ENCODE data around the gene FOXJ2. TPM values are rescaled to one million over a fixed set of nuclear protein-coding genes. Genes with fewer than 3 reads are reported as not detected.
"Not testable (repeated sequence)": the region's sequence is repeated elsewhere in the genome, so short reads cannot be mapped to it uniquely, and the experiment has no call there.

The FOXJ2 gene
- total RNA-seq, 1 donor from 2014 or later, result 24.8 TPM

GRCh38 chr12:8065991-8066594, 33.6 kb downstream of the FOXJ2 start, which contains the start of gene C3AR1:
Gene C3AR1, minus strand, starts transcription at chr12:8066359. Its CDS starts 6,174 bp downstream, at chr12:8060185.
- no peaks in the 10 kb centered on the region for H3K36me3 ChIP-seq
- H3K9me3 ChIP-seq, result no peaks in the 10 kb centered on the region
- intact Hi-C loops (cut with DNase I), result no loop called here
- H3K4me1 ChIP-seq, result no peaks in the 10 kb centered on the region
- no peak for DNase-seq (ENCODE audit: extremely low spot score in 2 of 2)
- H3K27me3 ChIP-seq, result no peaks in the 10 kb centered on the region
- H3K27ac ChIP-seq, result no peak within 1 kb of the TSS
- no peak within 1 kb of the TSS for H3K4me3 ChIP-seq
- TF ChIP-seq POLR2AphosphoS5 (IDR thresholded peaks at IDR 0.05; ENCODE audit: insufficient read depth in 1 of 2, low read depth in 1 of 2) (peak; percentile 25 to 26), POLR2A (IDR thresholded peaks at IDR 0.05) (peak in 1 of 2 donors; percentile 33), CTCF (IDR thresholded peaks at IDR 0.05) (no peak)

- no peak for DNase-seq (ENCODE audit: extremely low spot score in 2 of 2)
- H3K4me1 ChIP-seq, result no peaks in the 10 kb centered on the region
- H3K4me3 ChIP-seq, result no peak overlapping the region
- no peak for TF ChIP-seq POLR2AphosphoS5 (IDR thresholded peaks at IDR 0.05; ENCODE audit: insufficient read depth in 1 of 2, low read depth in 1 of 2)
- no peak for TF ChIP-seq CTCF (IDR thresholded peaks at IDR 0.05)
- no peak for TF ChIP-seq POLR2A (IDR thresholded peaks at IDR 0.05)
- no peaks in the 10 kb centered on the region for H3K27me3 ChIP-seq
- no peak overlapping the region for H3K27ac ChIP-seq
- intact Hi-C loops (cut with DNase I), result no loop called here
- no peaks in the 10 kb centered on the region for H3K9me3 ChIP-seq
- no peaks in the 10 kb centered on the region for H3K36me3 ChIP-seq
These were observed 37.1 kb downstream of the FOXJ2 start for GRCh38 chr12:8069582-8069981.

- not testable (repeated sequence) for H3K4me1 ChIP-seq
These were observed 39.3 kb downstream of the FOXJ2 start for GRCh38 chr12:8071820-8072219.

GRCh38 chr12:8075935-8076334, 43.4 kb downstream of the FOXJ2 start:
- intact Hi-C loops (cut with DNase I), result no loop called here
- no peaks in the 10 kb centered on the region for H3K36me3 ChIP-seq

More at GRCh38 chr12:8071820-8072219, 39.3 kb downstream of the FOXJ2 start:
- H3K9me3 ChIP-seq; H3K4me3 ChIP-seq; H3K27me3 ChIP-seq; H3K36me3 ChIP-seq; intact Hi-C loops (cut with DNase I); DNase-seq (ENCODE audit: extremely low spot score in 2 of 2); H3K27ac ChIP-seq: not testable (repeated sequence)

GRCh38 chr12:8076366-8076765, 43.9 kb downstream of the FOXJ2 start:
- Histone ChIP-seq H3K9me3 (no peaks in the 10 kb centered on the region), H3K27ac (no peak overlapping the region), H3K36me3 (no peaks in the 10 kb centered on the region), H3K4me3 (no peak overlapping the region), H3K27me3 (no peaks in the 10 kb centered on the region), H3K4me1 (peaks cover 10% of the 10 kb centered on the region)
- DNase-seq (ENCODE audit: extremely low spot score in 2 of 2), result no peak
- no peak for TF ChIP-seq POLR2AphosphoS5 (IDR thresholded peaks at IDR 0.05; ENCODE audit: insufficient read depth in 1 of 2, low read depth in 1 of 2)
- no peak for TF ChIP-seq POLR2A (IDR thresholded peaks at IDR 0.05)
- no peak for TF ChIP-seq CTCF (IDR thresholded peaks at IDR 0.05)
- intact Hi-C loops (cut with DNase I), result no loop called here

More at GRCh38 chr12:8075935-8076334, 43.4 kb downstream of the FOXJ2 start:
- no peaks in the 10 kb centered on the region for H3K27me3 ChIP-seq
- no peak overlapping the region for H3K27ac ChIP-seq
- H3K4me3 ChIP-seq, result no peak overlapping the region
- DNase-seq (ENCODE audit: extremely low spot score in 2 of 2), result no peak
- no peak for TF ChIP-seq POLR2AphosphoS5 (IDR thresholded peaks at IDR 0.05; ENCODE audit: insufficient read depth in 1 of 2, low read depth in 1 of 2)
- TF ChIP-seq POLR2A (IDR thresholded peaks at IDR 0.05), result no peak
- no peak for TF ChIP-seq CTCF (IDR thresholded peaks at IDR 0.05)
- H3K9me3 ChIP-seq, result no peaks in the 10 kb centered on the region
- H3K4me1 ChIP-seq, result peaks cover 7% of the 10 kb centered on the region
